GM21423 (cell line): Measurements from ENCODE around the gene MRC1.
"Not testable (repeated sequence)": the region's sequence is repeated elsewhere in the genome, so short reads cannot be mapped to it uniquely, and the experiment has no call there.

Experiments
- ATAC-seq: cut with Tn5 transposase; IDR thresholded peaks from one replicate; pipeline ENCODE4 v1.9.1; 2021; ENCODE audit warnings: mild to moderate bottlenecking, moderate library complexity; ENCODE audit not compliant: unreplicated experiment

Gene MRC1

DNA sequence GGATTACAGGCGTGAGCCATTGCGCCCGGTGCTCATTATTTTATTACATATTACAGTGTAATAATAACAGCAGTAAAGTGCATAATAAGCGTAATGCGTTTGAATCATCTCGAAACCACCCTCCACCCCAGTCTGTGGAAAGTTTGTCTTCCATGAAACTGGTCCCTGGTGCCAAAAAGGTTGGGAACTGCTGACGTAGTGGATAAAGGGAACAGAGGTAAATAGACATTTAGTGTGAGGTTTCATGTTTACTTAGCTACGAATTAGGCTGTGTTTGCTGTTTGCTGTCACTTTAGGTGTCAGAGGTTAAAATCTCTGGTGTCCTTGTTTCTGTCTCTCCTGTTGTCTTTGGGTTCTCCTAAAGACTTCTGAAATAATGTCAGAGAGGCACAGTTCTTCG lies 82.3 kb downstream of the MRC1 start:
- ATAC-seq, result no peak

DNA sequence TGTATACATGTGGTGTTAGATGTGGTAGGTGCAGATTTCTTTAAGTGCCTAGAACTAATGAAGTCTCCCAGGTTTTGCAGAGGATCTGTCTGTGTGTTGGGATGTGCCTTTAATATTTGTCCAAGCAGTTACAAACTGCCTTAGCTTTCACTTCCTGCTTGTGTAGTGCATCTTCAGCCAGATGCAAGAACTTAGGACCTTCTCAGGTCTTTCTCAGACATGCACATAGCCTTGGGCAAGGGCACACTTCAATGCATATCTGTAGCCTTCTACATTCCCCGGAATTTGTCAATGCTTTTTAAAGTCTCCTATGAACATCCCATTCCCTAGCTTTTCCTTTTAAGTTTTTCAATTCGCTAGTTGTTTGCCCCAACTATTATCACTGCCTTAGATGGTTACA lies 95.4 kb downstream of the MRC1 start:
- ATAC-seq, result no peak

DNA sequence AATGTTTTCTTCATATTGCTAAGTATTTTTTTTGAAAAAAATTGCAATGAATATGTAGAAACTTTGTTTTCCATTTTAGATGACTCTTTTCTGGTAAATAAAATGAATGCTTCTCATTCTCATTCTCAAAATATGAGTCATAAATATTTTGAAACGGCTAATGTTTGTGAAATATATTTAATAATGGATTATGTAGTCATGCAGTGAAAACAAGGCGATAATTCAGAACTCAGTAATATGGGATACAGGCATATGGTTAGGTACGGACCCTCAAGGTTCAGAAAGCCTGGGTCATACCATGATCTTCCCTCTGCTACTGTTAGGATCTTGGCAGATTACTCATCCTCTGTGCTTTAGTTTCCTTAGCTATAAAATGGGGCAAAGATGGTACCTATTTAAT lies 96.3 kb downstream of the MRC1 start:
- ATAC-seq, result no peak

DNA sequence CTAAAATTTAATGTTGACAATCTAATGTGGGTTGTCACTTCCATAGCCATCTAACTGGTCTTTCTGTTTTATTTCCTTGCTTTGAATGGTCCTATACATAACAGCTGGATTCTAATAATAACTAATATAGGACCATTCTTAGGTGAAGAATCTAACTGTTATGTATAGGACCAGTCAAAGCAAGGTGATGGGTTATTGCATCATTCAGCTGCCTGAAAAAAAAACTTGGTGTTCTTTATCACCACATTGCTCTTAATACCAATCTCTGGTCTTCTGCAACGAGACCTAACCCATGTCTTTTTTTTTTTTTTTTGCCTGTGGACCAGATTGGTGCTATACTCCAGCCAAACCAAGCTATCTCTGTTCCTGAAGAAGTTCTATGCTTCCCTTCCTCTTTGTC lies 96.9 kb downstream of the MRC1 start:
- no peak for ATAC-seq

DNA sequence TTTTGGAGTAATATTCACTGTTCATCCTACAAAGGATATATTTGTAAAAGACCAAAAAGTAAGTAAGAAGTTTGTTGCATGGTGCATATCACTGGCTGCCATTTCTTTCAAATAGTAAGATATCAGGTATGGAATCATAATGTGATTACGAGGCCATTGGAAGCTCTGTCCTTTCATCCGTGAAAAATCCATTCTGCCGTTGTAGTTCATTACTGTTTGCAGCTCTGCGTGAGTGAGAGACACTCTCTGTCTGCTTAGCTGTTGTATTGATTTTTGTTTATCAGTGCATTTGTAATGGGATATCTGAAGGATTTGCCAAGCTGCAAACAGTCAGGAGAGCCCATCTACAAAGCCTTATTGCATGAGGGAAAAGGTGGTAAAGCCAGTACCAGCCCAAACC lies 98.5 kb downstream of the MRC1 start:
- no peak for ATAC-seq

DNA sequence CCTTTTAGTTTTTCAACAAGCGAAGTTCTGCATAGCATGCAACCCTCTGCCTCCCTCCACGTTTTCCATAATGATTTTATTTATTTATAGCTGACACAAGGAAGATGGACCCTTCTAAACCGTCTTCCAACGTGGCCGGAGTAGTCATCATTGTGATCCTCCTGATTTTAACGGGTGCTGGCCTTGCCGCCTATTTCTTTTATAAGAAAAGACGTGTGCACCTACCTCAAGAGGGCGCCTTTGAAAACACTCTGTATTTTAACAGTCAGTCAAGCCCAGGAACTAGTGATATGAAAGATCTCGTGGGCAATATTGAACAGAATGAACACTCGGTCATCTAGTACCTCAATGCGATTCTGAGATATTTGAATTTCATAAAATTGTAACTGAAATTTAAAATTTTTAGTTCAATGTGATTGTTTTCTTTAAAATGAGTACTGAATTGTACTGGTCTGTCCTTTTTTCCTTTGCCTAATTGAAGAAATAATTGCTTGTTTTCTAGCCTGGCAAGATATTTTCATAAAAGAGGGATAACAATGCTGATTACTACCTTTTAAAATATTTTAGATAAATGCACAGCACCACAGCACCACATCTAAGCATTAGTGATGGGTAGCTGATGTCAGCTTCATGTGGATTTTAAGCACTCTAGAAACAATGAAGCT lies 101.1 kb downstream of the MRC1 start:
- ATAC-seq, result no peak

DNA sequence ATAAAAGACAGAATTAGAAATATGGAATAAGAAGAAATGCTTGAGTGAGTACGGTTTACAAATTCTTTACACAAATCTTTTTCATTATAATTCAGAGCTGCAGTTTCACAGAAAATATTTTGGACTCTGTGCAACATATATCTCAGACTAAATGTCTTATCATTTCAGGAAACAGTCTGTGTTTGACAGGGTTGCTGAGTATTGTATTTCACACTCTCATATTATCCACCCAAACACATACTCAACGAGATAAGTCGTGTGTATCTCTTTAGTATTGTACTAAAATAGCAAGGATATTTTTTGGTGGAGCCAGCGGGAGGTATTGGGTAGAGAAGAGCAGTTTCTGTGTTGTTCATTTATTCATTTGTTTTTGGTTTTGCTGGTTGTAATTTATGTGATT lies 103.6 kb downstream of the MRC1 start:
- ATAC-seq, result no peak

DNA sequence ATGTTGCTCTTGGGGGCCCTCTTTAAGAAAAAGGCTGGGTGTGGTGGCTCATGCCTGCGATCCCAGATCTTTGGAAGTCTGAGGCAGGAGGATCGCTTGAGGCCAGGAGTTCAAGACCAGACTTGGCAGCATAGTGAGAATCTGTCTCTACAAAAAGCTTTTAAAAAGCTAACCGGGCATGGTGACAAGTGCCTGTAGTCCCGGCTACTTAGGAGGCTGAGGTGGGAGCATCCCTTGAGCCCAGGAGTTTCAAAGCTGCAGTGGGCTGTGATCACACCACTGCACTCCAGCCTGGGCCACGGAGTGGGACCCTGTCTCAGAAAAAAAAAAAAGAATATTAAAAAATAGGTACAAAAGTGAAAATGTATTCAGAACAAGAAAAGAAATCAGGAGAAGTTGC lies 104.5 kb downstream of the MRC1 start:
- no peak for ATAC-seq

DNA sequence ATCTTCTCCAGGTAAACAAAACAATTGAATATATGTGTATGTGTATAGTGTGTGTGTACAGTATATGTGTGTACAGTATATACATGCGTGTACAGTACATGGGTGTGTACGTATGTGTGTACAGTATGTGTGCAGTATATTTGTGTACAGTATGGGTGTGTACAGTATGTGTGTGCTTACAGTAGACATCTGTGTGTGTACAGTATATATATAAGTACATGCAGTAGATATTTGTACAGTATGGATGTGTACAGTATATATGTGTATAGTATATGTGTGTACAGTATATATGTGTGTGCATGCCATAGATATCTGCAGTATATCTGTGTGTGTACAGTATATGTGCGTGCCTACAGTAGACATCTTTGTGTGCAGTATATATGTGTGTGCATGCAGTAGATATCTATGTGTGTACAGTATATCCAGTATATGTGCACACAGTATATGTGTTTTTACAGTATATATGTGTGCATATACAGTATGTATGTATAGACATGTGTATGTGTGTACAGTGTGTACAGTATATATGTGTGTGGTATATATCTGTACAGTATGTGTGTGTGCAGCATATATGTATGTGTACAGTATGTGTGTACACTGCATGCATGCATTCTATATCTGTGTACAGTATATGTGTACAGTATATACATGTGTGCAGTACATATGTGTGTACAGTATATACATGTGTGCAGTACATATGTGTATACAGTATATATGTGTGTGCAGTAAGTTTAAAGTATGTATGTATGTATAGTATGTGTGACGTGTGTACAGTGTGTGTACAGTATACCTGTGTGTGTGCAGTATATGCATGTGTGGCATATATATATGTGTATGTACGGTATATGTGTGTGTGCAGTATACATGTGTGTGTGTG lies 105.3 kb downstream of the MRC1 start:
- ATAC-seq, result no peak

DNA sequence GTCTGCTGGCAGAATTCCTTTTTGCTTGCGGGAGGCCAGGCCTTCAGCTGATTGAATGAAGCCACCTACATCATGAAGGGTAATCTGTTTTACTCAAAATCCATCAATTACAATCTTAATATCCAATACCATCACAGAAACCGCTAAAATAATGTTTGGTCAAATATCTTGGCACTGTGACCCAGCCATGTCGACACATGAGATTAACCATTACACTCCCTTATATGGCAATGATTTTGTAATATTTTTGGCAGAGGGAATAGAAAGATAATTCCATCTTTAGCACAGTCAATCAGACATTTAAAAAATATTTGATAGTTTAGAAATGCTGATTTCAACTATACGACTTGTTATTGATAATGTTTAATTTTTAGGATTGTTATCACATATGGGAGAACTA lies 106.0 kb downstream of the MRC1 start:
- no peak for ATAC-seq

DNA sequence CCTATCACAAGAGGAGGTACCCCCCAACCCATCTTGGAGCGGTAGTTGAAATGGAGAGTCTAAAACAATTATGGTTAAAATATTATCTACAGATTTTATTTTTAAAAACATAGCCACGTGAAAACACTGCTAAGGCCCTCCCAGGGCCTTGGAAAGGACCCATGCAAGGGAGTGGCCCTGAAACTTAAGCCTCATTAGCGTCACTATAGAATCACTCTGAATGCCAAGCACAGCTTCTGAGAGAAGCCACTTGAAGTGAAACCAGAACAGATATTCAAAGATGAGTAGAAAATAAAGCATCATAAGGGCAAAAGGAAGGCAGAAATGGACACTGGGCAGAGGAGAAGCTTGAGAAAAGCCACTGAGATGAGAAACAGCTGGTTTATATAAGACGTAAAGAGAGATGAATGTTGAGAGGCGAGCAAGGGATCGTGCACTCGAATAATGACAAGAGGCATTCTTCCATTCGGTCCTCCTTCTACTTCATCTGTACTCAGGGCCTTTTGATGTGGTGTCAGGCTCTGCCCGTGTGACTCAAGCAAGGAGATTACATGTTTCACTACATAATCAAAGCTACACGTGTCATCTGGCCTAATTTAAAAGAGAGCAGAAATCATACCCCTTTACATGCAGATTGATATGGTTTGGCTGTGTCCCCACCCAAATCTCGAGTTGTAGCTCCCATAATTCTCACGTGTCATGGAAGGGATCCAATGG lies 109.2 kb downstream of the MRC1 start:
- ATAC-seq, result no peak

DNA sequence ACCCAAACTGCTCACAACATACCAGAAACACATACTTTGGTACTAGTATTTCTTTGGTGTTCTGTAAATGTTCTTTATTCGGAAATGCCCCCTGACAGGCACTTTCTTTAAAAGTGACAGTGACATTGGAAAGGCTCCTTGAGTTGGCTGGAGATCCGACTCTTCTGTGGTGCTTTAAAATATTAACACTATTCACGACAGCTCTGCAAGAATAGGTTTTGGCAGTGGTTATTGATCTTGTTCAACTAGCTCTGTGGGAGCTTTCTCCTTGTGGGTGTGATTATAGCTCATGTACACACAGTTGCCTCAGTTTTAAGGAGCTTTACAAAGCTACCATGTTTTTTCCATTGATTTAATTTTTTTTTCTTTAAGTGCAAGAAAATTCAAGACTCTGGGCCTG lies 112.2 kb downstream of the MRC1 start:
- no peak for ATAC-seq

DNA sequence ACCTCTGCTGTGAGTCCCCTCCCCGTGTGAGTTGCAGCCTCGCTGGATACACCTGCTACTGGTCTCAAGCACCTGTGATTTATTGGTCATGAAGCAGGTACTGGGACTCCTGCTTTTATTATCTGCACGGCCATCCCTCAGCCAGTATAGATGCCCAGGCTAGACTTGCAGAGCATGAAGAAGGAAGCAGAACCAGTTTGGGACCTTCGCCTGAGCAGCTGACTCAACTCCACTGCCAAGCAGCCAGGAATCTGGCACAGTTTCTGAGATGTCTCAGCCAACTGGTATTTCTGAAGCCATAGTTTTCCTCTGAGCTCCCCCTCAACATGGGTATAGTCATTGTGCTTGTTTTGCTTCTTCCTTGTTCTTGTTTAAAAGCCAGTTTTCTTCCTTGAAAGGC lies 114.6 kb downstream of the MRC1 start:
- no peak for ATAC-seq

DNA sequence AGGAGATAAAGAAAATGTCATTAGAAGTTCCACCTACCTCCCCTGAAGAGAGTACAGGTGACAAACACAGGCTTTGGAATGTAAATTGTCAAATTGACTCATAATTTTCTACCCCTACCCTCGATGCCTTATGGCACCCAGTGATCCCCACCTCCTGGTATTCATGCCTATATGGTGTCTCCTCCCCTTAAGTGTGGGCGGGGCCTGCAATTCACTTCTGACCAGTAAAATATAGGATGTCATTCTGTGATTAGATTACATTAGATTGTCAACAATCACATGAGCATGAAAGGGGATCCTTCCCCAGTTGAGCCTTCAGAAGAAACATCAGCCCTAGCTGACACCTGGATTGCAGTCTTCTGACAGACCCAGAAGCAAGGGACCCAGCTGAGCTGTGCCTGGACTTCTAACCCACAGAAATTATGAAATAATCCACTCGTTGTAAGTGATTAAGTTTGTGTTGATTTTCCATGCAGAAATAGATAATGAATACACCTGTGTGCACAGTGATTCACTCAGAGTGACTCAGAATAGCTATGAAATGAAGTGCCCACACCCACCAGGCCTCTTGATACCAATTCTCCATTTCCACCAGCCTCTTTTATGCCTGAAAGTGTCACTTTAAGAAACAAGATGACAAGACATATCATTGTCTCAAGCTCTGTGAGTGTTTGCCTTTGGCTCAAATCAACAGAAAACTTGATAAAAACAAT lies 134.0 kb downstream of the MRC1 start:
- ATAC-seq, result no peak

DNA sequence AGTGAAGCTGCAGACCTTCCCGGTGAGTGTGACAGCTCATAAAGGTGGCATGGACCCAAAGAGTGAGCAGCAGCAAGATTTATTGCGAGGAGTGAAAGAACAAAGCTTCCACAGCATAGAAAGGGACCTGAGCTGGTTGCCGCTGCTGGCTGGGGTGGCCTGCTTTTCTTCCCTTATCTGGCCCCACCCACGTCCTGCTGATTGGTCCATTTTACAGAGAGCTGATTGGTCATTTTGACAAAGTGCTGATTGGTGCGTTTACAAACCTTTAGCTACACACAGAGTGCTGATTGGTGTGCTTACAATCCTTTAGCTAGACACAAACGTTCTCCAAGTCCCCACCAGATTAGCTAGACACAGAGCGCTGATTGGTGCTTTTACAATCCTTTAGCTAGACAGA lies 141.1 kb downstream of the MRC1 start:
- ATAC-seq, result not testable (repeated sequence)

DNA sequence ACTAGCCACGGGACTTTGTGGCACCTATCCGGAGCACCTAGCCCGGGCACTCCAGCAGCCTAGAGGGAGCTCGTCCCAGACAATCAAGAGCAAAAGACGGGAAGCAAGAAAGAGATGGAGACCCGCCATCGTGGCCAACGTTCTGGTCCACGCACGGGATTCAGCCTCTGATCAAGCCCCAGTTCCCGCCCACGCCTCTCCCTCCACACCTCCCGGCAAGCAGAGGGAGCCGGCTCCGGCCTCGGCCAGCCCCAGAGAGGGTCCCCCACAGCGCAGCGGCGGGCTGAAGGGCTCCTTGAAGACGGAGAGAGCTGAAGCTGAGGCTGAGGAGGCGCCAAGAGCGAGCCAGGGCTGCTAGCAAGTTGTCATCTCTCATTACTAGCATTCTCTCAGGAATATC lies 141.6 kb downstream of the MRC1 start:
- no peak for ATAC-seq

DNA sequence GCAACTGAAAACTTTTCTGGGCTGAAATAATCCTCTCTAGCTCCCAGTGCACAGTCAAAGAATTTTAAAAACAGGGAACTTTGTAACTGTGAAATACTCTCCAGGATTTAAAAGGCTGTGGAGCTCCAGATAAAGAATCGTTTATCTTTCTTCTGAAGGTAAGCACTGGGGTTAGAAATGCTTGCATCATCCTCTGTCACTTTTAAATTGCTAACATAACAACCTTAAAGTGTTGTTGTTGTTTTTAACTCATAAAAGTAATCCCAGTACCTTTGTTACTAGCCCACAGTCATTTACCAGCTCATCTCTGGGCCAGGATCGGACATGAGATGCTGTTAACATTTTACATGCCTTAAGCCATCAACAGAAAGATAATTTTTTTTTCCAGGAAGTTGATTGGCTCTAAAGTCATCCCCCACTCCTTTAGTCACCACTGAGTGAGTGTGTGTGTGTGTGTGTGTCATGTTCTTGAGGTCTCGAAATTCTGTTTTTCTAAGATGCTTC lies 142.8 kb downstream of the MRC1 start, which contains the start of gene SLC39A12:
Gene SLC39A12, plus strand, starts transcription at position 51 of the 504 bp plus-strand sequence. CDS start 1,359 bp downstream, outside the sequence.
- ATAC-seq, result no peak

DNA sequence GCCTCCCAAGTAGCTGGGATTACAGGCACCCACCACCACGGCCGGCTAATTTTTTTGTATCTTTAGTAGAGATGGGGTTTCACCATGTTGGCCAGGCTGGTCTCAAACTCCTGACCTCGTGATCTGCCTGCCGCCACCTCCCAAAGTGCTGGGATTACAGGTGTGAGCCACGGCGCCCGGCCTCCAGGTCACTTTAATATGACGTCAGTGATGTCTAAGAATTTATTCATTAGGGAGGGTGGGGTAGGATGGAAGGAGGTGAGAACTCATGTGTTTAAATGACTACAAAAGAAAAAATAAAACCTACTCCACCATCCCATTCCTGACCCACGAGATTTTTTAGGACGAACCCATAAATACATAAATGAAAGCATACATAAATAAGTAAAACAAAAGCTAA lies 145.2 kb downstream of the MRC1 start:
- not testable (repeated sequence) for ATAC-seq

DNA sequence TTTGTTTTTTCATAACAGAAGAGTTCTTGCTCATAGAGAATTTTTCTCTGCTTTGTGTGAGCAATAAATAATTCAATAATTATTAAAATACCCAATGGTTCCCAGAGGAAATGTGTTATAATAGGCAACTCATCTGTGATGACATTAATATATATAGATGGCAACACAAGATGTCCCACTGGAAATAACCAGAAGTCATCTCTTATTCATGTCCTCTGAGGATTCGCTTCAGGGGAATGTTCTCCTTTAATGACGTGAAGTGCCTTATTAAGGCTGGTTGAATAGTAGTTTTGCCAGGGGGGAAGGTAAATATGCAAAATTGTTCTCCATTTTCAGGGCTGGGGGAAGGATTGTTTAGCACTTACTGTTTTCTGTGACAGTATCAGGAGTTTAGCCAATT lies 145.7 kb downstream of the MRC1 start:
- ATAC-seq, result no peak

DNA sequence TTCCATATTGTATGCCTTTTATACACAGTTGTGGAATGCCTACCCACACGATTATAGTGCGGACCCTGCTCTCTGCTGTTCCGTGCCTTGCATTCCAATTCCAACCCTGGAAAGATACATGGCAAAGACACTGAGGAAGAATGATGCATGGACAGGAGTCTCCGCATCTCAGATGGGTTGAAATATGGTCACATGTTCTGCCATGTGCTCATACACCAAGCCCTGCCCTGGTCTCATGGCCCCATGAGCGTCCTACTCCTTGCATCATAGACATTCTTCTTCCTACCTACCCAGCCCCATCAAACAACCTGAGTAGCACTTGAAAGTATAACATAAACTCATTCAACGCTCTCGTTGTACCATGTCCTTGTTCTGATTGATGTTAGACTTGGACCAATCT lies 148.9 kb downstream of the MRC1 start:
- no peak for ATAC-seq

DNA sequence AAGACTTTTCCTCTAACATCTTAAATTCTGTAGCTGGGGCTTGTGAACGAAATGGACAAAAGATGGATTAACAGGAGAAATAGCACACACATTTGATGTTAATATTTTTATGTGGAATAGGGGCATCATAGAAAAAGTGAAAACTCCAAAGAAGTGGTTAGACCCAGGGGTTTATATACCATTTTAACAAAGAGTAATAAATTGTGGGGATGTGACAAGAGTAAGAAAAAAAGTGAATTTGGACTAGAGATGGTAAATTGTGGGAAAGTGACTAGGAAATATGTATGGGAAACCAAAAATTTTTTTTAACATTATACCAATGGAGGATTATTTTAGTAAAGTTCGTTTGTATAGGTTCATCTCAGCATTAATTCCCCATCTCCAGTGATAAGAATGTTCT lies 150.7 kb downstream of the MRC1 start:
- no peak for ATAC-seq
